ENCODE results near the gene PNPLA7. TPM values are rescaled to one million over a fixed set of nuclear protein-coding genes. Genes with fewer than 3 reads are reported as not detected.
"Not testable (repeated sequence)": the region's sequence is repeated elsewhere in the genome, so short reads cannot be mapped to it uniquely, and the experiment has no call there.

PNPLA7 gene
- total RNA-seq, 1 donor from 2014 or later = 3.9 TPM

- DNase-seq (ENCODE audit: low spot score) = no peak
- Mint-ChIP-seq H3K4me3 (ENCODE audit: unreplicated experiment) (no peak overlapping the region), H3K27me3 (ENCODE audit: unreplicated experiment) (peaks cover 5% of the 10 kb centered on the region), H3K27ac (ENCODE audit: unreplicated experiment) (no peak overlapping the region), H3K36me3 (ENCODE audit: low read depth, unreplicated experiment) (no peaks in the 10 kb centered on the region), H3K4me1 (ENCODE audit: unreplicated experiment) (no peaks in the 10 kb centered on the region), H3K9me3 (ENCODE audit: unreplicated experiment) (no peaks in the 10 kb centered on the region)
- TF ChIP-seq, protein P1, sequence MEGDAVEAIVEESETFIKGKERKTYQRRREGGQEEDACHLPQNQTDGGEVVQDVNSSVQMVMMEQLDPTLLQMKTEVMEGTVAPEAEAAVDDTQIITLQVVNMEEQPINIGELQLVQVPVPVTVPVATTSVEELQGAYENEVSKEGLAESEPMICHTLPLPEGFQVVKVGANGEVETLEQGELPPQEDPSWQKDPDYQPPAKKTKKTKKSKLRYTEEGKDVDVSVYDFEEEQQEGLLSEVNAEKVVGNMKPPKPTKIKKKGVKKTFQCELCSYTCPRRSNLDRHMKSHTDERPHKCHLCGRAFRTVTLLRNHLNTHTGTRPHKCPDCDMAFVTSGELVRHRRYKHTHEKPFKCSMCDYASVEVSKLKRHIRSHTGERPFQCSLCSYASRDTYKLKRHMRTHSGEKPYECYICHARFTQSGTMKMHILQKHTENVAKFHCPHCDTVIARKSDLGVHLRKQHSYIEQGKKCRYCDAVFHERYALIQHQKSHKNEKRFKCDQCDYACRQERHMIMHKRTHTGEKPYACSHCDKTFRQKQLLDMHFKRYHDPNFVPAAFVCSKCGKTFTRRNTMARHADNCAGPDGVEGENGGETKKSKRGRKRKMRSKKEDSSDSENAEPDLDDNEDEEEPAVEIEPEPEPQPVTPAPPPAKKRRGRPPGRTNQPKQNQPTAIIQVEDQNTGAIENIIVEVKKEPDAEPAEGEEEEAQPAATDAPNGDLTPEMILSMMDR (IDR thresholded peaks at IDR 0.05; ENCODE audit: unreplicated experiment) = no peak
Observed at GRCh38 chr9:137452006-137452760, 98.0 kb downstream of the PNPLA7 start.

- H3K36me3 Mint-ChIP-seq (ENCODE audit: low read depth, unreplicated experiment); H3K4me3 Mint-ChIP-seq (ENCODE audit: unreplicated experiment); DNase-seq (ENCODE audit: low spot score); H3K27me3 Mint-ChIP-seq (ENCODE audit: unreplicated experiment); H3K9me3 Mint-ChIP-seq (ENCODE audit: unreplicated experiment); H3K4me1 Mint-ChIP-seq (ENCODE audit: unreplicated experiment); H3K27ac Mint-ChIP-seq (ENCODE audit: unreplicated experiment): not testable (repeated sequence)
Observed at GRCh38 chr9:137451264-137452005, 98.8 kb downstream of the PNPLA7 start.

DNA sequence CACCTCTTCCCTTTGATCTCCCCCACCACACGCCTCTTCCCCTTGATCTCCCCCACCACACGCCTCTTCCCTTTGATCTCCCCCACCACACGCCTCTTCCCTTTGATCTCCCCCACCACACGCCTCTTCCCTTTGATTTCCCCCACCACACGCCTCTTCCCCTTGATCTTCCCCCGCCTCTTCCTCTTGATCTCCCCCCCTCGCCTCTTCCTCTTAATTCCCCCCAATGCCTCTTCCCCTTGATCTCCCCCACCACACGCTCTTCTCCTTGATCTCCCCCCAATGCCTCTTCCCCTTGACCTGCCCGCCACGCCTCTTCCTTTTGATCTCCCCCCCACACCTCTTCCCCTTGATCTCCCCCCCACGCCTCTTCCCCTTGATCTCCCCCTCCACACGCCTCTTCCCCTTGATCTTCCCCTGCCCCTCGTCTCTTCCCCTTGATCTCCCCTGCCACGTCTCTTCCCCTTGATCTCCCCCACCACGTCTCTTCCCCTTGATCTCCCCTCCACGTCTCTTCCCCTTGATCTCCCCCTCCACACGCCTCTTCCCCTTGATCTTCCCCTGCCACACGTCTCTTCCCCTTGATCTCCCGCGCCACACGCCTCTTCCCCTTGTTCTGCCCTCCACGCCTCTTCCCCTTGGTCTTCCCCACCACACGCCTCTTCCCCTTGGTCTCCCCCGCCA is 99.5 kb downstream of the PNPLA7 start:
- H3K9me3 Mint-ChIP-seq (ENCODE audit: unreplicated experiment); H3K36me3 Mint-ChIP-seq (ENCODE audit: low read depth, unreplicated experiment); H3K4me3 Mint-ChIP-seq (ENCODE audit: unreplicated experiment): not testable (repeated sequence)

DNA sequence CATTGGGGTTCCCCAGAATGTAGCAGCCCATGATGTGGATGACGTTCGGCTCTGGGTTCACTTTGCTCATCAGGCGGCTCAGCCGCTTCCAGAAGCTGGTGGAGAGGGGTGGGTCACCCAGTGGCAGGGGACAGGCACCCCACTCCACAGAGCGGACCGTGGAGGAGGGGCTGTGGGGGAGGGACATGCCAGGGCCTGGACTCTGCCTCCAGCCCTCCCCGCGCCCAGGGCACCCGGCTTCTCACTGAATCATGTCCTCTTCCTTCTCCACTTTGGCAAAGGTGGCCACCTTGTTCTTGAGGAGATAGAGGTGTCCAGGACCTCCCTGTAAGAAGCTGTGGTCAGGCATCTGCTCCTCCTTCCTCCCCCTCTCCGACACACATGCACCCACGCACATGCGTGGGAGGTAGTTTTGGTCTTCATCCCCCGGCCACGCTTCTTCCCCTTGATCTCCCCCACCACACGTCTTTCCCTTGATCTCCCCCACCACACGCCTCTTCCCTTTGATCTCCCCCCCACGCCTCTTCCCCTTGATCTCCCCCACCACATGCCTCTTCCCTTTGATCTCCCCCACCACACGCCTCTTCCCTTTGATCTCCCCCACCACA is 100.2 kb downstream of the PNPLA7 start:
- no peaks in the 10 kb centered on the region for H3K36me3 Mint-ChIP-seq (ENCODE audit: low read depth, unreplicated experiment)
- H3K9me3 Mint-ChIP-seq (ENCODE audit: unreplicated experiment) = no peaks in the 10 kb centered on the region

More for the DNA sequence above, 99.5 kb downstream of the PNPLA7 start:
- not testable (repeated sequence) for H3K27ac Mint-ChIP-seq (ENCODE audit: unreplicated experiment); H3K27me3 Mint-ChIP-seq (ENCODE audit: unreplicated experiment); H3K4me1 Mint-ChIP-seq (ENCODE audit: unreplicated experiment); DNase-seq (ENCODE audit: low spot score)

DNA sequence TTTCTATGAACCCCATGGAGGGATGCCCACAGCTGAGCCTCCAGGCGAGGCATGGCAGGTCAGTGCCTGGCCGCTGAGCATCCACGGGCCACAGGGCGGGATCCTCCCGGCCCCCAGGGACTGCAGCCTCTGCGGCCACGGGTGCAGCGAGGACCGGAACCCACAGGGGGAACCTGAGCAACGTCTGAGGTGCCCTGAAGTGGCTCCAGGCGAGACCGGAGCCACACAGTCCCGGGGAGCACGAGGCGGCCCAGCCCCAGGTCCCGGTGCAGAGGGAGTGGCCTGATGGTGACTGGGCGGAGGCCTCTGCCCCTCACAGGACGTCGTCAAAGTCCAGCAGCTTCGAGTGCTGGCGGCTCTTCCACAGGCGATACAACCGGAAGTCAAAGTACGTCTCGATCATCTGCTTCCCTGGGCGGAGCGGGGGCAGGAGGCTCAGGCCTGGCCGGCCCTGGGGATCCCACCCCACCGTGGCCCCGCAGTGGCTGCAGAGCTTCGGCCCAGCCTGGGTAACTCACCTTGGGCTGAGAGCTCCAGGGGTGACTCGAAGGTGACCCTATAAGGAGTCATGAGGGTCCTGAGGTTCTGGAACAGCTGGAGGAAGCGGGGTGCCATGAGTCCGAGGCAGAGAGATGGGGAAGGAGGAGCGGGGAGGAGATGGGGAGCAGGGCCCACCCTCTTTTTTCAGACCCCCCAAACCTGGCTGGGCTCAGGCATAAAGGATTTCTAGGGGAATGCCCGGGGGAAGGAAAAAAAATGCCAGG is 100.9 kb downstream of the PNPLA7 start:
- H3K4me3 Mint-ChIP-seq (ENCODE audit: unreplicated experiment) = no peak overlapping the region
- no peak overlapping the region for H3K27ac Mint-ChIP-seq (ENCODE audit: unreplicated experiment)
- H3K9me3 Mint-ChIP-seq (ENCODE audit: unreplicated experiment) = no peaks in the 10 kb centered on the region
- no peak for DNase-seq (ENCODE audit: low spot score)
- H3K4me1 Mint-ChIP-seq (ENCODE audit: unreplicated experiment) = no peaks in the 10 kb centered on the region
- H3K27me3 Mint-ChIP-seq (ENCODE audit: unreplicated experiment) = peaks cover 11% of the 10 kb centered on the region
- TF ChIP-seq, protein P1 (IDR thresholded peaks at IDR 0.05; ENCODE audit: unreplicated experiment) = no peak
- no peaks in the 10 kb centered on the region for H3K36me3 Mint-ChIP-seq (ENCODE audit: low read depth, unreplicated experiment)

More for the DNA sequence above, 100.2 kb downstream of the PNPLA7 start:
- TF ChIP-seq, protein P1 (IDR thresholded peaks at IDR 0.05; ENCODE audit: unreplicated experiment) = no peak
- Mint-ChIP-seq H3K4me1 (ENCODE audit: unreplicated experiment) (no peaks in the 10 kb centered on the region), H3K27ac (ENCODE audit: unreplicated experiment) (no peak overlapping the region), H3K4me3 (ENCODE audit: unreplicated experiment) (no peak overlapping the region), H3K27me3 (ENCODE audit: unreplicated experiment) (peaks cover 7% of the 10 kb centered on the region)
- peak; percentile 6 for DNase-seq (ENCODE audit: low spot score)
